MM.1S (cell line): ENCODE measurements around the gene PURA.

Source experiments
- DNase-seq: peaks from one replicate; pipeline ENCODE4 v3.0.0-alpha.2; 2015
- H2AFZ ChIP-seq: fragments of 300-600 bp; sonication (generic); 2 replicates; pipeline ENCODE4 v1.6.0; 2016; ENCODE audit warnings: antibody characterized with exemption, low read length
- H3F3A ChIP-seq: fragments of 300-600 bp; sonication (generic); 2 replicates; pipeline ENCODE4 v1.6.1; 2016; ENCODE audit warnings: mild to moderate bottlenecking, antibody characterized with exemption, low read length, moderate library complexity, mixed read lengths; ENCODE audit not compliant: insufficient read depth
- H3K27ac ChIP-seq: fragments of 300-600 bp; sonication (generic); 2 replicates; pipeline ENCODE4 v1.5.1; 2016; ENCODE audit warnings: mild to moderate bottlenecking, low read length
- H3K27me3 ChIP-seq: fragments of 300-600 bp; sonication (generic); replicated peaks from 2 replicates; pipeline ENCODE4 v1.6.0; 2016; ENCODE audit warnings: low read length; ENCODE audit not compliant: insufficient read depth
- H3K36me3 ChIP-seq: fragments of 300-600 bp; sonication (generic); replicated peaks from 2 replicates; pipeline ENCODE4 v1.6.1; 2016; ENCODE audit warnings: mild to moderate bottlenecking, low read length, mixed read lengths; ENCODE audit not compliant: insufficient read depth
- H3K4me1 ChIP-seq: fragments of 300-600 bp; sonication (generic); 2 replicates; pipeline ENCODE4 v1.6.1; 2016; ENCODE audit warnings: low read length, mixed read lengths
- H3K4me2 ChIP-seq: fragments of 300-600 bp; sonication (generic); 2 replicates; pipeline ENCODE4 v1.6.0; 2016; ENCODE audit warnings: low read depth, low read length
- H3K4me3 ChIP-seq: fragments of 300-600 bp; sonication (generic); 2 replicates; pipeline ENCODE4 v1.5.1; 2016; ENCODE audit warnings: low read length, mixed read lengths
- H3K79me2 ChIP-seq: fragments of 300-600 bp; sonication (generic); 2 replicates; pipeline ENCODE4 v1.6.1; 2016; ENCODE audit warnings: mixed run types, low read length, mixed read lengths
- H3K9ac ChIP-seq: fragments of 300-600 bp; sonication (generic); 2 replicates; pipeline ENCODE4 v1.6.1; 2016; ENCODE audit warnings: low read length, mixed read lengths
- H3K9me2 ChIP-seq: fragments of 300-600 bp; sonication (generic); replicated peaks from 2 replicates; pipeline ENCODE4 v1.6.1; 2016; ENCODE audit warnings: mild to moderate bottlenecking, low read length, mixed read lengths; ENCODE audit not compliant: insufficient read depth
- H3K9me3 ChIP-seq: fragments of 300-600 bp; sonication (generic); replicated peaks from 2 replicates; pipeline ENCODE4 v1.6.1; 2016; ENCODE audit warnings: mild to moderate bottlenecking, low read length, mixed read lengths; ENCODE audit not compliant: insufficient read depth
- H4K20me1 ChIP-seq: fragments of 300-600 bp; sonication (generic); 2 replicates; pipeline ENCODE4 v1.6.1; 2016; ENCODE audit warnings: mild to moderate bottlenecking, low read length, moderate library complexity, mixed read lengths; ENCODE audit not compliant: insufficient read depth
- CTCF ChIP-seq: fragments of 300-600 bp; sonication (generic); IDR thresholded peaks from 2 replicates; pipeline ENCODE4 v1.5.1; 2016; ENCODE audit warnings: antibody characterized with exemption, low read length, mixed read lengths
- EZH2 ChIP-seq: fragments of 300-600 bp; sonication (generic); optimal IDR thresholded peaks from 2 replicates; pipeline ENCODE3; 2017; ENCODE audit warnings: low read depth, mild to moderate bottlenecking, antibody characterized with exemption, low read length, mixed read lengths
- EZH2phosphoT487 ChIP-seq: fragments of 300-600 bp; sonication (generic); IDR thresholded peaks from 2 replicates; pipeline ENCODE4 v1.6.1; 2018; ENCODE audit warnings: antibody characterized with exemption, low read length

The PURA gene

GRCh38 chr5:140134277-140134935, 20.5 kb downstream of the PURA start:
- Histone ChIP-seq H3K4me1 (peaks cover 9% of the 10 kb centered on the region), H2AFZ (no peak overlapping the region), H3K9me3 (no peaks in the 10 kb centered on the region), H3K36me3 (no peaks in the 10 kb centered on the region), H4K20me1 (no peaks in the 10 kb centered on the region), H3K27ac (no peak overlapping the region), H3F3A (no peaks in the 10 kb centered on the region), H3K9me2 (no peaks in the 10 kb centered on the region), H3K4me2 (no peak overlapping the region), H3K27me3 (no peaks in the 10 kb centered on the region), H3K79me2 (no peaks in the 10 kb centered on the region), H3K9ac (no peak overlapping the region), H3K4me3 (no peak overlapping the region)
- TF ChIP-seq EZH2, result no peak
- no peak for TF ChIP-seq EZH2phosphoT487
- no peak for DNase-seq

- Histone ChIP-seq H3K27me3 (no peaks in the 10 kb centered on the region), H3K4me2 (no peak overlapping the region)
- no peak for DNase-seq
These were observed 21.2 kb downstream of the PURA start for GRCh38 chr5:140135127-140135526.

GRCh38 chr5:140136624-140137023, 22.7 kb downstream of the PURA start:
- peaks cover 7% of the 10 kb centered on the region for H3K4me1 ChIP-seq
- no peak for TF ChIP-seq CTCF
- TF ChIP-seq EZH2phosphoT487, result no peak
- TF ChIP-seq EZH2, result no peak
- no peak overlapping the region for H3K27ac ChIP-seq
- H3F3A ChIP-seq, result no peaks in the 10 kb centered on the region
- no peaks in the 10 kb centered on the region for H3K27me3 ChIP-seq
- no peak overlapping the region for H3K4me2 ChIP-seq
- H2AFZ ChIP-seq, result no peak overlapping the region
- H3K9me2 ChIP-seq, result no peaks in the 10 kb centered on the region
- no peaks in the 10 kb centered on the region for H3K79me2 ChIP-seq
- H4K20me1 ChIP-seq, result no peaks in the 10 kb centered on the region
- H3K9me3 ChIP-seq, result no peaks in the 10 kb centered on the region
- no peak overlapping the region for H3K9ac ChIP-seq
- H3K4me3 ChIP-seq, result no peak overlapping the region
- no peaks in the 10 kb centered on the region for H3K36me3 ChIP-seq
- no peak for DNase-seq

More at GRCh38 chr5:140135127-140135526, 21.2 kb downstream of the PURA start:
- Histone ChIP-seq H3K36me3 (no peaks in the 10 kb centered on the region), H4K20me1 (no peaks in the 10 kb centered on the region), H3K9me2 (no peaks in the 10 kb centered on the region), H3K9ac (no peak overlapping the region), H3K79me2 (no peaks in the 10 kb centered on the region), H3K9me3 (no peaks in the 10 kb centered on the region), H3K4me3 (no peak overlapping the region), H2AFZ (no peak overlapping the region), H3F3A (no peaks in the 10 kb centered on the region), H3K27ac (no peak overlapping the region), H3K4me1 (peaks cover 9% of the 10 kb centered on the region)
- TF ChIP-seq CTCF, result no peak
- no peak for TF ChIP-seq EZH2
- TF ChIP-seq EZH2phosphoT487, result no peak

GRCh38 chr5:140140435-140140834, 26.5 kb downstream of the PURA start:
- Histone ChIP-seq H3K9me2 (no peaks in the 10 kb centered on the region), H2AFZ (no peak overlapping the region), H3K4me2 (no peak overlapping the region), H3K79me2 (no peaks in the 10 kb centered on the region), H4K20me1 (no peaks in the 10 kb centered on the region), H3K27me3 (0 out of 2 replicates have a peak, but pooled peaks cover 3% of the 10 kb centered on the region), H3K4me1 (no peaks in the 10 kb centered on the region), H3K9ac (no peak overlapping the region), H3K27ac (no peak overlapping the region), H3K36me3 (no peaks in the 10 kb centered on the region), H3F3A (no peaks in the 10 kb centered on the region), H3K9me3 (no peaks in the 10 kb centered on the region), H3K4me3 (no peak overlapping the region)
- DNase-seq, result no peak
- TF ChIP-seq EZH2 (no peak), CTCF (no peak), EZH2phosphoT487 (no peak)
